ENCODE results near the gene RNU5D-1. TPM values are rescaled to one million over a fixed set of nuclear protein-coding genes. Genes with fewer than 3 reads are reported as not detected.

Gene RNU5D-1
- total and polyA plus RNA-seq, 2 of the 13 experiments (the other 11 are each of a cell fraction or from before 2014, with no cell fraction given), result 165 TPM; not detected in 1

GRCh38 chr1:44723064-44723463 lies 7.9 kb downstream of the RNU5D-1 start:
- no peaks in the 10 kb centered on the region for H3K79me2 ChIP-seq (ENCODE audit: insufficient read depth, low read length)
- H3K27ac ChIP-seq (ENCODE audit: extremely low read length, insufficient read depth, low read length), result no peak overlapping the region
- H3K9ac ChIP-seq (ENCODE audit: insufficient read depth, low read depth, low read length), result no peak overlapping the region
- FAIRE-seq (no peak), ATAC-seq (no peak), DNase-seq (ENCODE audit: low spot score) (no peak)
- H3K9me3 ChIP-seq (ENCODE audit: low read length), result no peaks in the 10 kb centered on the region
- CTCF ChIA-PET (ENCODE audit: low intra/inter-chr PET ratio, low total read pairs), result no interaction called here
- H3K4me3 ChIP-seq (replicated peaks in 1 of 3; ENCODE audit: insufficient read depth in 1 of 3, low read depth in 2 of 3, low read length in 3 of 3), result no peak overlapping the region
- BruUV-seq (replicated peaks), result no TSS peak
- no peak overlapping the region for H2AFZ ChIP-seq (ENCODE audit: low read length)
- TF ChIP-seq NCOA1 (CRISPR knock-in tag; IDR thresholded peaks at IDR 0.05) (no peak), ELK4 (CRISPR knock-in tag; IDR thresholded peaks at IDR 0.05; ENCODE audit: borderline replicate concordance) (no peak), ZNF44 (CRISPR knock-in tag; IDR thresholded peaks at IDR 0.05) (no peak), KDM5A (IDR thresholded peaks at IDR 0.05; ENCODE audit: borderline replicate concordance, low read length) (no peak), TOE1 (CRISPR knock-in tag; IDR thresholded peaks at IDR 0.05) (no peak), ZNF354B (CRISPR knock-in tag; IDR thresholded peaks at IDR 0.05) (no peak), ZNF34 (CRISPR knock-in tag; IDR thresholded peaks at IDR 0.05; ENCODE audit: borderline replicate concordance) (no peak), JUN (CRISPR knock-in tag; IDR thresholded peaks at IDR 0.05) (no peak)
- H4K20me1 ChIP-seq (ENCODE audit: insufficient read depth, low read length), result no peaks in the 10 kb centered on the region
- H3K4me1 ChIP-seq (ENCODE audit: insufficient read depth, low read length), result peaks cover 57% of the 10 kb centered on the region
- POLR2A ChIA-PET, result interaction anchor here (1.9 to 4.9 kb wide), 3 partner anchors 9 to 62 kb away, joined by 8 to 241 read pairs (median 23); partner anchors contain the start of gene RNU5D-1
- whole genome bisulfite sequencing (ENCODE audit: low lambda C conversion rate), result 74% methylated on average over 9 of the region's 9 CpGs
- no peak overlapping the region for H3K4me2 ChIP-seq (ENCODE audit: low read depth, low read length)
- in situ Hi-C loops (cut with HindIII; ENCODE audit: extremely low pct_ligation_motif_present, low pct_unique_long_range_greater_than_20kb), result no loop called here
- intact Hi-C loops (cut with micrococcal nuclease; ENCODE audit: unreplicated experiment), result no loop called here
- H3K36me3 ChIP-seq (replicated peaks in 1 of 2; ENCODE audit: control insufficient read depth in 1 of 2, insufficient read depth in 2 of 2, low read length in 2 of 2), result no peaks in the 10 kb centered on the region
- H3K27me3 ChIP-seq (ENCODE audit: control insufficient read depth in 1 of 2, insufficient read depth in 2 of 2, low read length in 2 of 2), result 0 out of 5 replicates have a peak, but pooled peaks cover 0 to 4% of the 10 kb centered on the region in 2 experiments

All from HepG2 (cell line).